SK-N-SH treated with all-trans-retinoic acid at 6 μM for 48 hours (cell line): Measurements from ENCODE around the gene ZBTB43.

Source experiments
- ATAC-seq: fragments of 200-7000 bp; cut with Tn5 transposase; 3 replicates; pipeline ENCODE4 v1.9.1; 2020; ENCODE audit warnings: mild to moderate bottlenecking, moderate library complexity
- ARNTL ChIP-seq: fragments of 450-650 bp; formaldehyde crosslinking; IDR thresholded peaks from 2 replicates; pipeline ENCODE4 v1.5.0; 2020; ENCODE audit warnings: low read depth, mild to moderate bottlenecking, moderate library complexity, borderline replicate concordance
- CSDC2 ChIP-seq: fragments of 250-450 bp; sonication (Bioruptor Pico); IDR thresholded peaks from 2 replicates; pipeline ENCODE4 v1.5.0; 2020; ENCODE audit warnings: mild to moderate bottlenecking, moderate library complexity
- ESRRG ChIP-seq: fragments of 250-450 bp; sonication (Bioruptor Pico); IDR thresholded peaks from 2 replicates; pipeline ENCODE4 v1.6.1; 2021; ENCODE audit warnings: mild to moderate bottlenecking
- OSR1 ChIP-seq: fragments of 250-450 bp; sonication (Bioruptor Pico); IDR thresholded peaks from 2 replicates; pipeline ENCODE4 v1.8.0; 2022; ENCODE audit warnings: moderate library complexity, mild to moderate bottlenecking, inconsistent platforms
- PPARA ChIP-seq: fragments of 250-450 bp; sonication (Bioruptor Pico); IDR thresholded peaks from 2 replicates; pipeline ENCODE4 v1.5.0; 2020; ENCODE audit warnings: mild to moderate bottlenecking, borderline replicate concordance
- RARB ChIP-seq: fragments of 250-450 bp; sonication (Bioruptor Pico); IDR thresholded peaks from 2 replicates; pipeline ENCODE4 v1.8.0; 2021; ENCODE audit warnings: mild to moderate bottlenecking, moderate library complexity
- SNAI2 ChIP-seq: fragments of 250-450 bp; sonication (Bioruptor Pico); IDR thresholded peaks from 2 replicates; pipeline ENCODE4 v1.5.0; 2020; ENCODE audit warnings: mild to moderate bottlenecking, moderate library complexity
- TCF4 ChIP-seq: fragments of 250-450 bp; sonication (Bioruptor Pico); IDR thresholded peaks from 2 replicates; pipeline ENCODE4 v1.8.0; 2021; ENCODE audit warnings: mild to moderate bottlenecking, moderate library complexity, borderline replicate concordance
- TOX ChIP-seq: fragments of 250-450 bp; sonication (Bioruptor Pico); IDR thresholded peaks from 2 replicates; pipeline ENCODE4 v1.8.0; 2021; ENCODE audit warnings: mild to moderate bottlenecking, moderate library complexity, borderline replicate concordance
- ZC3H10 ChIP-seq: fragments of 250-450 bp; sonication (Bioruptor Pico); IDR thresholded peaks from 2 replicates; pipeline ENCODE4 v1.5.1; 2021; ENCODE audit warnings: mild to moderate bottlenecking, moderate library complexity
- ZFP3 ChIP-seq: fragments of 250-450 bp; sonication (Bioruptor Pico); IDR thresholded peaks from 2 replicates; pipeline ENCODE4 v1.5.0; 2020; ENCODE audit warnings: mild to moderate bottlenecking, moderate library complexity
- ZFP30 ChIP-seq: fragments of 450-650 bp; formaldehyde crosslinking; IDR thresholded peaks from 2 replicates; pipeline ENCODE4 v1.5.0; 2022; ENCODE audit warnings: mild to moderate bottlenecking, moderate library complexity
- ZNF565 ChIP-seq: fragments of 450-650 bp; formaldehyde crosslinking; conservative IDR thresholded peaks from 2 replicates; pipeline ENCODE4 v1.5.0; 2020; ENCODE audit warnings: low read depth, mild to moderate bottlenecking, moderate library complexity
- ZNF70 ChIP-seq: fragments of 450-650 bp; formaldehyde crosslinking; IDR thresholded peaks from 2 replicates; pipeline ENCODE4 v1.5.0; 2020; ENCODE audit warnings: mild to moderate bottlenecking, moderate library complexity
- ZNF8 ChIP-seq: fragments of 450-650 bp; formaldehyde crosslinking; IDR thresholded peaks from 2 replicates; pipeline ENCODE4 v1.5.0; 2020; ENCODE audit warnings: mild to moderate bottlenecking, moderate library complexity
- TF ChIP-seq, protein P1 (sequence below): fragments of 250-450 bp; sonication (Bioruptor Pico); IDR thresholded peaks from 2 replicates; pipeline ENCODE4 v1.5.1; 2020; ENCODE audit warnings: low read depth, mild to moderate bottlenecking, moderate library complexity
- TF ChIP-seq, protein P2 (sequence below): fragments of 250-450 bp; sonication (Bioruptor Pico); IDR thresholded peaks from 2 replicates; pipeline ENCODE4 v1.8.0; 2021; ENCODE audit warnings: low read depth, mild to moderate bottlenecking, moderate library complexity, borderline replicate concordance
- TF ChIP-seq, protein P3 (sequence below): fragments of 250-450 bp; sonication (Bioruptor Pico); IDR thresholded peaks from 2 replicates; pipeline ENCODE4 v1.5.1; 2021; ENCODE audit warnings: mild to moderate bottlenecking, moderate library complexity
- TF ChIP-seq, protein P4 (sequence below): fragments of 250-450 bp; sonication (Bioruptor Pico); IDR thresholded peaks from 2 replicates; pipeline ENCODE4 v1.8.0; 2020; ENCODE audit warnings: mild to moderate bottlenecking, moderate library complexity, borderline replicate concordance
- TF ChIP-seq, protein P5 (sequence below): fragments of 250-450 bp; sonication (Bioruptor Pico); IDR thresholded peaks from 2 replicates; pipeline ENCODE4 v1.5.0; 2020; ENCODE audit warnings: mild to moderate bottlenecking, moderate library complexity

ZBTB43 gene

DNA sequence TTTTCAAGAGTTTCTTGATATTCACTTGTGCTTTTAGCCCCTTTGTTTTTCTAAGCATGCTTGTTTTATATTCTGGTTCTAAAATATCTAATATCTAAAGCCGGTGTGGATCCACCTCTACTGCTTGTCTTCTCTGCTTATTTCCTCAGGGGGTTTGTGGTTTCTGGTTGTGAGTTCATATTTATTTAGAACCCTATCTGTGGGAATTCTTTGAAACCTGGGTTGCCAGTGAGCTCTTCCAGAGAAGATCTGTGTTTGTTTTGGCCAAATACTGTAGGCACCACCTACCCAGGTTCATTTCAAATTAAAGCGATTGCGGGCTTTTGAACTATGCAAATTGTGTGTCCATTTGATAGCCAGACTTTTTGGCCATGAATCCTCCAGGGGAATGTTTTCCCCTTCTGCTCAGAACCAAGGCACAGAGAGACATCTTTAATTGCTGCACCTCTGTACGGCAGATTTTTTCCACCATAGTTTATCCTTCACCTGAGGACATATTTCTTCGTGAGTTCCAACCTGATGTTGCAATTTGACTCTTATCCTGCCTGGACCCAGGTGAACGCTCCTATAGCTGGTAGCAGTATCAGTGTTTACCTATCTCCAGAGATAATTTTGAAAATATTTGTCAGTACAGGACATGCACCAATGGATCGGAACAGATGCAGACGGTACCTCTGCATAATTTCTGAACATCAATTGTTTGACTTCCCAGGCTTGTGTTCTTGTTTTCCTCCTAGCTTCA, 2.4 kb upstream of the ZBTB43 start:
- TF ChIP-seq RARB (CRISPR knock-in tag), result no peak
- no peak for TF ChIP-seq ESRRG (CRISPR knock-in tag)
- no peak for TF ChIP-seq CSDC2 (CRISPR knock-in tag)
- TF ChIP-seq PPARA (CRISPR knock-in tag), result no peak
- no peak for TF ChIP-seq ZFP30
- TF ChIP-seq ZNF565 (CRISPR knock-in tag), result no peak
- TF ChIP-seq TOX, result no peak
- no peak for TF ChIP-seq ZNF8 (CRISPR knock-in tag)
- ATAC-seq, result no peak

DNA sequence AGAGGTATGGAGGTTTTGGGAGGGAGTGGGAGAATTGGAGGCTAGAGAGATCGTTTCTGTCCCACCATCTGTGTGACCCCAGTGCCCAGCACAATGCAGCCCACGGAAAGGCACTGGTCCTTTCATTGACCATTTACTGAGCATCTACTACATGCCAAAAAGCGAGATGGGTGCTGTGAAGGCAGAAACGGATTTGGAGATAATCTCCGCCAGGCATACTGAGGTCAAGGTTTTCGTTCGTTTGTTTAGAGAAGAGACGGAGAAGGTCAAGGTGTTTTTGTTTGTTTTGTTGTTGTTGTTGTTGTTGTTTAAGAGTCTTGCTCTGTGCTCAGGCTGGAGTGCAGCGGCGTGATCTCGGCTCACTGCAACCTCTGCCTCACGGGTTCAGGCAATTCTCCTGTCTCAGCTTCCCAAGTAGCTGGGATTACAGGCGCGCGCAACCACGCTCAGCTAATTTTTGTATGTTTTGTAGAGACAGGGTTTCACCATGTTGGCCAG, 593 bp upstream of the ZBTB43 start:
- TF ChIP-seq ZFP30, result no peak
- TF ChIP-seq, protein P1, sequence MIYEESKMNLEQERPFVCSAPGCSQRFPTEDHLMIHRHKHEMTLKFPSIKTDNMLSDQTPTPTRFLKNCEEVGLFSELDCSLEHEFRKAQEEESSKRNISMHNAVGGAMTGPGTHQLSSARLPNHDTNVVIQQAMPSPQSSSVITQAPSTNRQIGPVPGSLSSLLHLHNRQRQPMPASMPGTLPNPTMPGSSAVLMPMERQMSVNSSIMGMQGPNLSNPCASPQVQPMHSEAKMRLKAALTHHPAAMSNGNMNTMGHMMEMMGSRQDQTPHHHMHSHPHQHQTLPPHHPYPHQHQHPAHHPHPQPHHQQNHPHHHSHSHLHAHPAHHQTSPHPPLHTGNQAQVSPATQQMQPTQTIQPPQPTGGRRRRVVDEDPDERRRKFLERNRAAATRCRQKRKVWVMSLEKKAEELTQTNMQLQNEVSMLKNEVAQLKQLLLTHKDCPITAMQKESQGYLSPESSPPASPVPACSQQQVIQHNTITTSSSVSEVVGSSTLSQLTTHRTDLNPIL (CRISPR knock-in tag), result no peak
- TF ChIP-seq RARB (CRISPR knock-in tag), result no peak
- TF ChIP-seq SNAI2 (CRISPR knock-in tag), result no peak
- no peak for TF ChIP-seq ZC3H10
- no peak for TF ChIP-seq TOX
- no peak for TF ChIP-seq TCF4
- TF ChIP-seq ZNF565 (CRISPR knock-in tag), result no peak
- TF ChIP-seq, protein P2, sequence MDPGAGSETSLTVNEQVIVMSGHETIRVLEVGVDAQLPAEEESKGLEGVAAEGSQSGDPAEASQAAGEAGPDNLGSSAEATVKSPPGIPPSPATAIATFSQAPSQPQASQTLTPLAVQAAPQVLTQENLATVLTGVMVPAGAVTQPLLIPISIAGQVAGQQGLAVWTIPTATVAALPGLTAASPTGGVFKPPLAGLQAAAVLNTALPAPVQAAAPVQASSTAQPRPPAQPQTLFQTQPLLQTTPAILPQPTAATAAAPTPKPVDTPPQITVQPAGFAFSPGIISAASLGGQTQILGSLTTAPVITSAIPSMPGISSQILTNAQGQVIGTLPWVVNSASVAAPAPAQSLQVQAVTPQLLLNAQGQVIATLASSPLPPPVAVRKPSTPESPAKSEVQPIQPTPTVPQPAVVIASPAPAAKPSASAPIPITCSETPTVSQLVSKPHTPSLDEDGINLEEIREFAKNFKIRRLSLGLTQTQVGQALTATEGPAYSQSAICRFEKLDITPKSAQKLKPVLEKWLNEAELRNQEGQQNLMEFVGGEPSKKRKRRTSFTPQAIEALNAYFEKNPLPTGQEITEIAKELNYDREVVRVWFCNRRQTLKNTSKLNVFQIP (CRISPR knock-in tag), result no peak
- TF ChIP-seq, protein P3, sequence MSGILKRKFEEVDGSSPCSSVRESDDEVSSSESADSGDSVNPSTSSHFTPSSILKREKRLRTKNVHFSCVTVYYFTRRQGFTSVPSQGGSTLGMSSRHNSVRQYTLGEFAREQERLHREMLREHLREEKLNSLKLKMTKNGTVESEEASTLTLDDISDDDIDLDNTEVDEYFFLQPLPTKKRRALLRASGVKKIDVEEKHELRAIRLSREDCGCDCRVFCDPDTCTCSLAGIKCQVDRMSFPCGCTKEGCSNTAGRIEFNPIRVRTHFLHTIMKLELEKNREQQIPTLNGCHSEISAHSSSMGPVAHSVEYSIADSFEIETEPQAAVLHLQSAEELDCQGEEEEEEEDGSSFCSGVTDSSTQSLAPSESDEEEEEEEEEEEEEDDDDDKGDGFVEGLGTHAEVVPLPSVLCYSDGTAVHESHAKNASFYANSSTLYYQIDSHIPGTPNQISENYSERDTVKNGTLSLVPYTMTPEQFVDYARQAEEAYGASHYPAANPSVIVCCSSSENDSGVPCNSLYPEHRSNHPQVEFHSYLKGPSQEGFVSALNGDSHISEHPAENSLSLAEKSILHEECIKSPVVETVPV (CRISPR knock-in tag), result no peak
- no peak for ATAC-seq

DNA sequence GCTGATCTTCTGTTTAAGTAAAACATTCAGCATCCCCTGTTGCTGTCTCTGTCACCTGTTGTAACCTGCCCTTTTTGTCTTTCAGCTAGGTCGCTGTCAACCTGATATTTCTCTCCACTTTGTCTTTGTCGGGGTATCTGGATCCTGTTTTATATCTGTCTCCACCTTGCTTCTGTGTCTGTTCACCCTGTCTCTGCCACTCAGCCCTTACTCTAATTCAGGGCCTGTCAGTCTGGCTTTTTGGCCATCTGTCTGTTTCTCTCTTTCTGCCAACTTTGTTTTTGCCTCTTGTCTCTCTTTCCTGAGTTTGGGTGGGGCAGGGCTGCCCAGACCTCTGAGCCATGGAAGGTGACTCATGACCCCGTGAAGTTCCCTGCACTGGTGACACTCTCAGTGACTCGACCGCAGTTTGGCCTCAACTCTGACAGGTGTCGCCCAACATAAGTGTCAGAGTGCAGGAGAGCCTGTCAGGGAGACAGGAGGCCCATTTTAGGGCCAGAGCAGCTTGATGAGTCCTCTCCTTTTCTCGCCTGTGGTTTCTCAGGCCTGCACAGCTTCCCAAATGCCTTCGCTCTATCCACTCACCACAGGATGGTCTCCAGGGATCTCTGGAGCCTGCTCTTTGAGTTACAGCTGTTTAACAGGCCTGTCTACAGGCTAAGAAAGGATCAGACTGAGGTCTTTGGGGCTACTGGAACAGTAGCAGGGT, 868 bp downstream of the ZBTB43 start:
- TF ChIP-seq ZFP3 (CRISPR knock-in tag) (no peak), TCF4 (no peak), ZFP30 (no peak), ZNF70 (CRISPR knock-in tag) (no peak), ESRRG (CRISPR knock-in tag) (no peak), TOX (no peak), ZNF8 (CRISPR knock-in tag) (no peak), RARB (CRISPR knock-in tag) (no peak), ZNF565 (CRISPR knock-in tag) (no peak), CSDC2 (CRISPR knock-in tag) (no peak), OSR1 (CRISPR knock-in tag) (no peak), PPARA (CRISPR knock-in tag) (no peak), ARNTL (no peak)
- TF ChIP-seq, protein P3 (CRISPR knock-in tag), result no peak
- TF ChIP-seq, protein P1 (CRISPR knock-in tag), result no peak
- TF ChIP-seq, protein P4, sequence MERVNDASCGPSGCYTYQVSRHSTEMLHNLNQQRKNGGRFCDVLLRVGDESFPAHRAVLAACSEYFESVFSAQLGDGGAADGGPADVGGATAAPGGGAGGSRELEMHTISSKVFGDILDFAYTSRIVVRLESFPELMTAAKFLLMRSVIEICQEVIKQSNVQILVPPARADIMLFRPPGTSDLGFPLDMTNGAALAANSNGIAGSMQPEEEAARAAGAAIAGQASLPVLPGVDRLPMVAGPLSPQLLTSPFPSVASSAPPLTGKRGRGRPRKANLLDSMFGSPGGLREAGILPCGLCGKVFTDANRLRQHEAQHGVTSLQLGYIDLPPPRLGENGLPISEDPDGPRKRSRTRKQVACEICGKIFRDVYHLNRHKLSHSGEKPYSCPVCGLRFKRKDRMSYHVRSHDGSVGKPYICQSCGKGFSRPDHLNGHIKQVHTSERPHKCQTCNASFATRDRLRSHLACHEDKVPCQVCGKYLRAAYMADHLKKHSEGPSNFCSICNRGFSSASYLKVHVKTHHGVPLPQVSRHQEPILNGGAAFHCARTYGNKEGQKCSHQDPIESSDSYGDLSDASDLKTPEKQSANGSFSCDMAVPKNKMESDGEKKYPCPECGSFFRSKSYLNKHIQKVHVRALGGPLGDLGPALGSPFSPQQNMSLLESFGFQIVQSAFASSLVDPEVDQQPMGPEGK (CRISPR knock-in tag), result no peak
- TF ChIP-seq, protein P2 (CRISPR knock-in tag), result no peak
- TF ChIP-seq, protein P5, sequence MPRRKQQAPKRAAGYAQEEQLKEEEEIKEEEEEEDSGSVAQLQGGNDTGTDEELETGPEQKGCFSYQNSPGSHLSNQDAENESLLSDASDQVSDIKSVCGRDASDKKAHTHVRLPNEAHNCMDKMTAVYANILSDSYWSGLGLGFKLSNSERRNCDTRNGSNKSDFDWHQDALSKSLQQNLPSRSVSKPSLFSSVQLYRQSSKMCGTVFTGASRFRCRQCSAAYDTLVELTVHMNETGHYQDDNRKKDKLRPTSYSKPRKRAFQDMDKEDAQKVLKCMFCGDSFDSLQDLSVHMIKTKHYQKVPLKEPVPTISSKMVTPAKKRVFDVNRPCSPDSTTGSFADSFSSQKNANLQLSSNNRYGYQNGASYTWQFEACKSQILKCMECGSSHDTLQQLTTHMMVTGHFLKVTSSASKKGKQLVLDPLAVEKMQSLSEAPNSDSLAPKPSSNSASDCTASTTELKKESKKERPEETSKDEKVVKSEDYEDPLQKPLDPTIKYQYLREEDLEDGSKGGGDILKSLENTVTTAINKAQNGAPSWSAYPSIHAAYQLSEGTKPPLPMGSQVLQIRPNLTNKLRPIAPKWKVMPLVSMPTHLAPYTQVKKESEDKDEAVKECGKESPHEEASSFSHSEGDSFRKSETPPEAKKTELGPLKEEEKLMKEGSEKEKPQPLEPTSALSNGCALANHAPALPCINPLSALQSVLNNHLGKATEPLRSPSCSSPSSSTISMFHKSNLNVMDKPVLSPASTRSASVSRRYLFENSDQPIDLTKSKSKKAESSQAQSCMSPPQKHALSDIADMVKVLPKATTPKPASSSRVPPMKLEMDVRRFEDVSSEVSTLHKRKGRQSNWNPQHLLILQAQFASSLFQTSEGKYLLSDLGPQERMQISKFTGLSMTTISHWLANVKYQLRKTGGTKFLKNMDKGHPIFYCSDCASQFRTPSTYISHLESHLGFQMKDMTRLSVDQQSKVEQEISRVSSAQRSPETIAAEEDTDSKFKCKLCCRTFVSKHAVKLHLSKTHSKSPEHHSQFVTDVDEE, result no peak
- ATAC-seq, result peak; percentile 7; the same call in 2 of the 3 replicates
